Epidermal melanocyte (primary cell): ENCODE measurements around the gene HNRNPA1.
"Not testable (repeated sequence)": the region's sequence is repeated elsewhere in the genome, so short reads cannot be mapped to it uniquely, and the experiment has no call there.

Experiments used
- DNase-seq: peaks from one replicate; pipeline ENCODE4 v3.0.0; 2011; ENCODE audit warnings: low spot score; ENCODE audit not compliant: insufficient read length

Gene HNRNPA1

DNA sequence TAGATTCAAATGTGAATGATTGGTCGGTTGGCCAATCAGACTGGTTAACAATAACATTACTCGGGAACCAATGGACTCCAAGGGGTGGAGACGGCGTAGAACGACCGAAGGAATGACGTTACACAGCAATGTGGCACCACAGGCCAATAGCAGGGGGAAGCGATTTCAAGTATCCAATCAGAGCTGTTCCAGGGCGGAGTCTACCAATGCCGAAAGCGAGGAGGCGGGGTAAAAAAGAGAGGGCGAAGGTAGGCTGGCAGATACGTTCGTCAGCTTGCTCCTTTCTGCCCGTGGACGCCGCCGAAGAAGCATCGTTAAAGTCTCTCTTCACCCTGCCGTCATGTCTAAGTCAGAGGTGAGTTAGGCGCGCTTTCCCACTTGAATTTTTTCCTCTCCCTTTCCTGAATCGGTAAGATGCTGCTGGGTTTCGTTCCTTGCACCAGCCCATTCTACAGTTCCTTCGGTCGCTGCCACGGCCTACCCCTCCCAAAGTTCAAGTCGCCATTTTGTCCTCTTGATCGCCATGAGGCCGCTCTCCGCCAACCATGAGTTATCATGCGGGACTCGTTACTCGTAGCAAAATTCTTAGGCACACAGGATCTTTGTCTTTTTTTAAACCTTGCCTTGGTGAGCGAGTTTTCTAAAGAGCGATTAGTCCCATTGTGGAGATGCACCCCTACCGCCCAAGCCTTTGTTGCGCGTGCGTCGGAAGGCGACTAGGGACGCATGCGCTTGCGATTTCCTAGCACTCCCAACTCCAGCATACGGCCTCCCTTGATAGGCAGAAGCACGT is at the start of gene HNRNPA1:
TSS of gene HNRNPA1 (plus strand) at position 259 of the 793 bp plus-strand sequence. CDS start at position 341, 82 bp downstream.
- peak; percentile 97 for DNase-seq

DNA sequence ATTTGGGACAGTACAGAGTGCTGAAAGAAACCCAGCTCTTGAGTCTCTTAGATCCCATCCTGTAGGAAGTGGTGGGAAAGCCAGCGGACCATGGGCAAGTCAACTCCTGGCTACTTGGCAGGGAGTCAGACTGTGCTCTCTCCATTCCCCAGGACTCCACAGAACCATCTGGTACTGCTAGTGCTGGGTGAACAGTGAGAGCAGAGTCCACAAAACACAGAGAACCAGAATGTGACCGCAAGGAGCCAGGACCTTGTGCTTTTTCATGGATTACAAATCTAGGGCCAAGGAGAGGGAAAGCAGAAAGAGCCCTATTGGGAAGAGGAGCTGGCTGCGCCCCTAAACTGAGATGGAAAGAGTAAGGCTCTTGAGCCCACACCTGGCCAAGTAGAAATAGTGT is 49.3 kb upstream of the HNRNPA1 start:
- DNase-seq: not testable (repeated sequence)

DNA sequence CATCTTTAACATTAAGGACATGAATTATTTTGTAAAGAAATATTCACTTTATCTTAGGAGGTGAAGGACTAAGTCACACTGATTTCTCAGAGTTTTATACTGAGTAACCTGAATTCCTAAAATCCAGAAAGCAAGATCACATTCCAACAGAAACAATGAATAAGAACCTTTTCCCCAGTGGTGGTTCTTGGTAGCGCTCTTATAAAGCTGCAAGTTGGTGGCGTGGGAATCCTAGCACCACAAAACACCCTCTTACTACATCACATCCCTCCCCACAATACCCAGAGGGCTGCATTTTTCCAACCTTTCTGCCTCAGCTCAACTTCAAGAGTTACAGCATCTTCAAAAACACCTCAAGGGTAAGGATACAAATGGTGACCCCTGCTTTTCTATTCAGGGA is 47.7 kb upstream of the HNRNPA1 start:
- no peak for DNase-seq

DNA sequence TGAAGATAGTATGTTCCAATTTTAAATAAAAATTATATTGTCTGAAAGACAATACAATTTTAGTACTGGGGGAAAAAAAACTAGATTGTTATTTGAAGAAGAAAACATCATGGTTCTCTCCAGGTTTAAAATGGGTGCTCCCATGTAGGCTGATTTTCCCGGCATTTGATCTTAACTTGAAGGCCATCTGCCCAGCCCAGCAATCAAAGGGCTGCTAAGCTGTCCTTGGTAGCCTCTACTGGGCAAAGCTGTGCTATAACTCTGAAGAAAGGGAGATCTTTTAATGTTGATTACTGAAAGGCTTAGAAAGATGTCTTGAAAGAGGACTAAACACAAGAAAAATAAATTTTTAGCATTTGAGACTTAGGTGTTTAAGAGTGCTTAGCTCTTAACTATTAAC is 42.0 kb upstream of the HNRNPA1 start:
- no peak for DNase-seq

DNA sequence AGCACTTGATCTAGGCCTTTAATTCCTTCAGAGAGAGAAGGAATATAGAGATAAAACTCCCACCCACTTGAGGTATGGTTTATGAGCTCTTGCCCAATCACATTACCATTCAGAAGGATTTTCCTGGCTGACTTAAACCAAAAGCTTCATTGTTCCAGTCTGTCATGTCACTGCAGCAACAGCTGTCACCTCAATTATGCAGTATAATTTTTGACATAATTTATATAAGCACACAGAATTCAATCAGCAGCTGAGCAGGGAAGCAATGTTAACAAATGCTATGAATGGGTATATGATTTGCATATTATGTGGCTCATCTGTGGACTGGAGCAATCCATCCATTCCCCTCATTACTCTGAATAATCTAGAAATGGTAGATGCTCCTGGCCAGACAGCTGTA is 40.9 kb upstream of the HNRNPA1 start:
- no peak for DNase-seq

- DNase-seq: no peak
Measured at GRCh38 chr12:54240129-54240528, 40.4 kb upstream of the HNRNPA1 start.

- DNase-seq: no peak
Measured at GRCh38 chr12:54240971-54241588, 39.4 kb upstream of the HNRNPA1 start.

GRCh38 chr12:54246011-54246641 is 34.4 kb upstream of the HNRNPA1 start:
- DNase-seq: no peak

DNA sequence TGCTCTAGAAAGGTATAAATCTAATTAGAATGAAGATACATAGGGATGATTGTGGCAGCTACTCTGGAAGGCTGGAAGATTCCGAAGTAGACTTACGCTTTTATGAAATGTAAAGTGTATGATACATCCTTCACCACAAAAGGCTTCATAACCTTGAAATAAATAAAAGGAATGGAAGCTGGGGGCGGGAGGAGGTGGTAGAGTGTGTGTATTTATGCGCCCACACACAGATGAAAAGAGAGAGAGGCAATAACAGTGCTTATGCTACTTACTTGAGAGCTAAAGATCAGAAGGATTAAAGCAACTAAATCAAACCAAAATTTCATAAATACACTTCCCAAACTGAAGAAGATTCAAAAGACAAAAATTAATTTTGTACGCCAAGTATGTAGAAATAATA is 31.0 kb upstream of the HNRNPA1 start:
- no peak for DNase-seq

DNA sequence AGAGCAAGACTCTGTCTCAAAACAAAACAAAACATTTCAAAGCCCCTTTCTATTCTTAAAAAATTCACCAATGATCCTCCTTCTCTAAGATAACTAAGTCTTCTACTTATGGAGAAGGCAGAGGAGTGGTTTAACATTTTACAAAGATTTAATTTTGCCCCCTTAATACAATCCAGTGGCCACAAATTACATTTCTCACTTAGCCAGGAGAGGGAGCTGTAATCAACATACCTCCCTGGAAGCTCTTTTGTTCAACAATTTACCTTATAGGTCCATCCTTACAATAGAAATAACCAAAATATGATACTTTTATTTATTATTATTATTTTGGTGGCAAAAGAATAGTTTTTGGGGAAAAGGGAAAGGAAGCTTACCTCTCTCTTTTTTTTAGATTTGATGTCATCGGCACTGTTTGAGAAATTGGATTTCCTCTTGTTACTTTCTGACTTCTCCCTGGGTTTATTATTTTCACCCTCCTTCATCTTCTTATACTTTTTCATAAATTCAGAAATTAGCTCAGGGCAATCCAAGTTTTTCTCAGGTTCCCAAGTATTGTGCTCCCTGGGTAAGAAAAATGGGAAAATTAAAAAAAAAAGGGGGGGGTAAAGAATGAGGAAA is 28.8 kb upstream of the HNRNPA1 start:
- DNase-seq: peak; percentile 63

DNA sequence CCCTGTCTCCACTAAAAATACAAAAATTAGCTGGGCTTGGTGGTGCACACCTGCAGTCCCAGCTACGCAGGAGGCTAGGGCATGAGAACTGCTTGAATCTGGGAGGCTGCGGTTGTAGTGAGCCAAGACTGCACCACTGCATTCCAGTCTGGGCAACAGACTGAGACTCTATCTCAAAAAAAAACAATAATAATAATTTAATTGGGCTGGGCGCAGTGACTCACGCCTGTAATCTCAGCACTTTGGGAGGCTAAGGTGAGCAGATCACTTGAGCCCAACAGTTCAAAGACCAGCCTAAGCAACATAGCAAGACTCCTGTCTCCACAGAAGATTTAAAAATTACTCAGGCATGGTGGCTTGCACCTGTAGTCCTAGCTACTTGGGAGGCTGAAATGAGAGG is 27.3 kb upstream of the HNRNPA1 start:
- DNase-seq: no peak

GRCh38 chr12:54257332-54257731 is 23.2 kb upstream of the HNRNPA1 start:
- no peak for DNase-seq

DNA sequence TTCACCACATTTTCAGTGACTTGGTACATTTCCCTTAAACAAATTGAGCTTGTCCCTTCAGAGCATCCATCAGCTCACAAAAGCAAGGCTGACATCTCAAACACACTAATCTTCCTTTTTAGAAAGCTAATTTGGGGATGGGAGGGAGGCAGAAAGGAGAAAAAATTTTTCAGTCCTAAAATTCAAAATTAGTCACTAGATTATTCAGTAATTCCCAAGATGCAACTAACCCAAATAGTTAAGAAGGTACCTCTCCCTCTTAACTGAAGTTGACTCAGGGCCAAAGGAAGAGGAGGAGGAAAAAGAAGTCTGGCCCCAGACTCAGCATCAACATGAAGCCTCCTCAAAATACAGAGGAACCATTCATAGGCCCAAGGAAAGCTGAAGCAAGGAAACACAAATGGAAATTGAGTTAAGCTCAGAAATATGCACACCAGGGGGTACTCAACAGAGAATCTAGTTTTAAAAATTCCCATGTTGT is 22.3 kb upstream of the HNRNPA1 start:
- no peak for DNase-seq

DNA sequence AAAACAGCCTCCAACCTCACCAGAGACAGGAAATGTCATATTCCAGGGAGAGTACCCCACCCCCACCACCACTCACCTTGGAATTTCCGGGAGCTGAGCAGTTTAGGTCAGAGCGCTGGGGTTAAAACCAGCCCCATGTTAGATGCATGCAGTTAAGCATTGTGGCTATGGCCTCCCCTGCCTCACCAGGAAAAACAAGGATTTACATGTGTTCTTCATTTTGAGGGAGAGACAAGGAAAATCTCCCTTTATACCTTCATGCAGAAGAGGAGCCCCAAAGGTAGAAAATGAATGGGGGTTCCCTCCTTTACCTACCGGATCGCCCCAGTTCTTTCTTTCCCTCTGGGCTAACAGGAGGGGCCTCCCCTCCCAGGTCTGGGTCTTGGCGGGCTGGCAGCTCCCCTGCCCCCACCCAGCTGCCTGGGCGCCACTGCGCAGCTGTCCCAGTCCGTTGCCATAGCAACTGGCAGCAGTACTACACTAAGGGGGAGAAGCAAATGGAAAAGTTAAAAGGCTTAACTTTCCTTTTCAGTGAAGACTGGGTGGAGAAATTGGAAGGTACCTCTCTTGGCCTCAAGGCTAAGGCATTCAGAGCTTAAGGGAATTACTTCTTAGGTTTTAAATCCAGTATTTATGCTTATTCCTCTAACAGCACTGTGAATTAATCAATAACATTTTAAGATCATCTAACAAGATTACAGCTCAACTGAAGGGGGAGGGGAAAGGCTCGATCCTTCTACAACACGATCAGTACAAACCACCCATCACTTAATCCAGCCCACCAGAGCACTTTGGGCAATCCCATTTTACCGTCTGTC is 21.1 kb upstream of the HNRNPA1 start:
- peak; percentile 77 for DNase-seq

DNA sequence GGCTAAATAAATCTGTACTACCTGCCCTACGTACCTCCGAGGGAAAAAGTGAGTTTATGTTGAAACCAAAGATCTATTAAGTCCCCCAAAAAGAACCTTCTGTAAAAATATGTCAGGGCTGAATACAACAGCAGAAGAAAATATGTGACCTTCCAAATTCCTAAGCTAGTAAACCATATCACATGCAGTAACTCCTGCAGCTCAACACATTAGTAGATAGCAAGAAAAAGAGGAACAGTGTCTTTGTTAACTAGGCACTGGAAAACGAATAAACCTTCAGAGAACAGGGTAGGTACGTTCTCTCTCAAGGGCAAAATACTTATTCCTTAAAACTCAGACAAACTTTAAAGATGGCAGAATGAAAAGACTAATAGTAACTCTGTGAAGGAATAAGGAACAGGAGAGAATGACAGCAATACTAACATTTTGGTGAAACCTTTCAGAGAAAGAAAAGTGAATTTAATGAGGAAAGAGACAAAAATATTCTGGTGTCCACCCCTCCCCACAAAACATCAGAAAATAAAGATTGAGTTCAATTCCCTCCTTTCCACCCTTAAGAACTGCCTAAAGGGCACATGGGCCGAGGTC is 18.6 kb upstream of the HNRNPA1 start:
- no peak for DNase-seq

- no peak for DNase-seq
Measured at GRCh38 chr12:54262403-54262925, 18.1 kb upstream of the HNRNPA1 start.

DNA sequence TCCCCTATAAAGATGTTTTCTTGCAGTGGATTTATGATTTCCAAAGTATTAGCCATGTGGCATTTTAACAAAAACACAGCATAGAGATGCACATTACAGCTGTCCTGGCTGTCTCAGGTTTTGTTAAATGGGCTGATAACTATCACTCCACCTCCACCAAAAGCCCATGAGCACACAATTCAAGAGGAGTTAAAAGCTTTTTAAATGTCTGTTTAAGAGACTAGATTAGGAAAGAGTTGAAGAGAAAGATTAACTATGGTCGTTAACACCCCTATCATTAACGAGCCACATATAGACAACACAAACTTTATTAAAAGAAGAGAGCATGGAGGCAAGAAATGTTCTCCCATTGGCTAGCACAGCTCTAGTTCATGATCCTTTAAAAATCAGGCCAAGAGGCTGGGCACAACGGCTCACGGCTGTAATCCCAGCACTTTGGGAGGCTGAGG is 15.1 kb upstream of the HNRNPA1 start:
- no peak for DNase-seq

- DNase-seq: no peak
Measured at GRCh38 chr12:54266852-54267251, 13.7 kb upstream of the HNRNPA1 start.

GRCh38 chr12:54270345-54270744 is 10.2 kb upstream of the HNRNPA1 start:
- no peak for DNase-seq

DNA sequence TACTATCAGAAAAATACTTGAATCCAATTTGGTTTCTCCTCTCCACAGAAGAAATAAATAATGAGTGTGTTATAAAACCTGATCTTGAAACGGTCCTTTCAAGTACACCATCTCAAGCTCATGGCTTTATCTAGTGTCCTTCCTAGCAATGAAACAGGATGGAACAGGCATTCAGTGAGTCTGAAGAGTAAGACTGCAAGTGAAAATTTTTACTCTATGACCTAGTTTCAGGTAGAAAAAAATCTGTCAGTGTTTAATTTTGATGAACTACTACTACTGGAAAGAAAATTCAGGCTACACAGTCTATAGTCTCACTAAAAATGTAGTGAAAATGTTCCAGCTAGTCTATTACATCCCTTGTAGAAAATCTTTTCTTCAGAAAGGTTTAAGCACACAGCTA is 8.3 kb upstream of the HNRNPA1 start:
- DNase-seq: no peak
